Lower lobe of right lung (tissue), 2 donors: ENCODE data around the gene PLA2G1B. TPM values are rescaled to one million over a fixed set of nuclear protein-coding genes. Genes with fewer than 3 reads are reported as not detected.

Experiments used
- ATAC-seq, 2 donors: fragments of 200-7000 bp; cut with Tn5 transposase; one replicate each; pipeline ENCODE4 v1.9.1; 2020 to 2022; ENCODE audit warnings: mild to moderate bottlenecking in 2 of 2, moderate library complexity in 2 of 2
- DNase-seq: peaks from one replicate; pipeline ENCODE4 v3.0.0-alpha.2; 2020
- H3K27ac ChIP-seq: fragments of 200-600 bp; one replicate; pipeline ENCODE4 v1.8.0; 2022
- H3K27me3 ChIP-seq: fragments of 200-600 bp; one replicate; pipeline ENCODE4 v1.8.0; 2022; ENCODE audit warnings: low read depth
- H3K36me3 ChIP-seq: fragments of 200-600 bp; one replicate; pipeline ENCODE4 v1.8.0; 2022; ENCODE audit warnings: mild to moderate bottlenecking
- H3K4me1 ChIP-seq: fragments of 200-600 bp; one replicate; pipeline ENCODE4 v1.8.0; 2022
- H3K4me3 ChIP-seq: fragments of 200-600 bp; one replicate; pipeline ENCODE4 v1.8.0; 2022; ENCODE audit warnings: mild to moderate bottlenecking
- H3K9me3 ChIP-seq: fragments of 200-600 bp; one replicate; pipeline ENCODE4 v1.8.0; 2022
- intact Hi-C: fragments of 100-400 bp; cut with DNase I; formaldehyde crosslinking; loops from one replicate; pipeline ENCODE4 v1.11.0; 2022
- total RNA-seq: library from RNA; stranded (reverse); fragmentation: NEBNext Ultra II Directional; extraction: Animal tissue kit (Norgen Biotek cat#: 25700); gene quantifications from one replicate; pipeline ENCODE4 v1.2.1, GENCODE V29; 2021
- TF ChIP-seq, protein P1 (sequence below): fragments of 200-600 bp; IDR thresholded peaks from one replicate; pipeline ENCODE4 v1.8.0; 2022; ENCODE audit warnings: antibody characterized with exemption, mild to moderate bottlenecking
- donor health status: DM: no; HTN: yes; CAD: no; lungs with severe emphysema.

PLA2G1B gene
- total RNA-seq, 1 donor from 2014 or later, result 42.2 TPM

DNA sequence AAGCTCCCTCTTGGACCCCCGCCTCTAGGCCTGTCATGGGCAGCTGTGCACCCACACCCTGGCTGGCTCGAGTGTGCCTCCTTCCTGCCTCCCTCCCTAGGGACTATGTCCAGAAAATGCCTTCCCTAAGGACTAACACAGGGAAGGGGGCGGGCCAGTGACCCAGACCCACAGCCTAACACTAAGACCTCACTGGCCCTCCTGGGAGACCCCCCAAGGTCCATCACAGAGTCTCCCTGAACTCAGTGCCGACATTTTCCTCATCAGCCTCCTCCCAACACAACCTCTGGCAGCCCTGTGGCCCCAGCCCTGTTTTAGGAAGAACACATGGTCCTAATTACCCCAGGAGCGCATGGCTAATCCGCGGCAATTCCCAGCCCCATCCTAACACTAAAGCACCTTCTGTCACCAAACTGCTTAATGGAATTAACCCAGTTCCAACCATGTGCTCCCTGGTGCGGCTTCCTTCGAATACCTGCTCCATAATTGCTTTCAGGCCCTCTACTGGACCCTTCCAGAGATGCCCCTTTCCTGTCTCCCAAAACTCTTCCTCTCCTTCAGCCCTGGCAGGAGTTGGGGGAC is 35.8 kb upstream of the PLA2G1B start:
- DNase-seq (no peak), ATAC-seq (no peak)
- H3K4me1 ChIP-seq, result peaks cover 7% of the 10 kb centered on the region
- H3K27me3 ChIP-seq, result peaks cover 45% of the 10 kb centered on the region
- H3K4me3 ChIP-seq, result no peak overlapping the region
- H3K36me3 ChIP-seq, result no peaks in the 10 kb centered on the region
- TF ChIP-seq, protein P1, sequence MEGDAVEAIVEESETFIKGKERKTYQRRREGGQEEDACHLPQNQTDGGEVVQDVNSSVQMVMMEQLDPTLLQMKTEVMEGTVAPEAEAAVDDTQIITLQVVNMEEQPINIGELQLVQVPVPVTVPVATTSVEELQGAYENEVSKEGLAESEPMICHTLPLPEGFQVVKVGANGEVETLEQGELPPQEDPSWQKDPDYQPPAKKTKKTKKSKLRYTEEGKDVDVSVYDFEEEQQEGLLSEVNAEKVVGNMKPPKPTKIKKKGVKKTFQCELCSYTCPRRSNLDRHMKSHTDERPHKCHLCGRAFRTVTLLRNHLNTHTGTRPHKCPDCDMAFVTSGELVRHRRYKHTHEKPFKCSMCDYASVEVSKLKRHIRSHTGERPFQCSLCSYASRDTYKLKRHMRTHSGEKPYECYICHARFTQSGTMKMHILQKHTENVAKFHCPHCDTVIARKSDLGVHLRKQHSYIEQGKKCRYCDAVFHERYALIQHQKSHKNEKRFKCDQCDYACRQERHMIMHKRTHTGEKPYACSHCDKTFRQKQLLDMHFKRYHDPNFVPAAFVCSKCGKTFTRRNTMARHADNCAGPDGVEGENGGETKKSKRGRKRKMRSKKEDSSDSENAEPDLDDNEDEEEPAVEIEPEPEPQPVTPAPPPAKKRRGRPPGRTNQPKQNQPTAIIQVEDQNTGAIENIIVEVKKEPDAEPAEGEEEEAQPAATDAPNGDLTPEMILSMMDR, result no peak
- intact Hi-C loops, result no loop called here
- no peaks in the 10 kb centered on the region for H3K9me3 ChIP-seq
- no peak overlapping the region for H3K27ac ChIP-seq

DNA sequence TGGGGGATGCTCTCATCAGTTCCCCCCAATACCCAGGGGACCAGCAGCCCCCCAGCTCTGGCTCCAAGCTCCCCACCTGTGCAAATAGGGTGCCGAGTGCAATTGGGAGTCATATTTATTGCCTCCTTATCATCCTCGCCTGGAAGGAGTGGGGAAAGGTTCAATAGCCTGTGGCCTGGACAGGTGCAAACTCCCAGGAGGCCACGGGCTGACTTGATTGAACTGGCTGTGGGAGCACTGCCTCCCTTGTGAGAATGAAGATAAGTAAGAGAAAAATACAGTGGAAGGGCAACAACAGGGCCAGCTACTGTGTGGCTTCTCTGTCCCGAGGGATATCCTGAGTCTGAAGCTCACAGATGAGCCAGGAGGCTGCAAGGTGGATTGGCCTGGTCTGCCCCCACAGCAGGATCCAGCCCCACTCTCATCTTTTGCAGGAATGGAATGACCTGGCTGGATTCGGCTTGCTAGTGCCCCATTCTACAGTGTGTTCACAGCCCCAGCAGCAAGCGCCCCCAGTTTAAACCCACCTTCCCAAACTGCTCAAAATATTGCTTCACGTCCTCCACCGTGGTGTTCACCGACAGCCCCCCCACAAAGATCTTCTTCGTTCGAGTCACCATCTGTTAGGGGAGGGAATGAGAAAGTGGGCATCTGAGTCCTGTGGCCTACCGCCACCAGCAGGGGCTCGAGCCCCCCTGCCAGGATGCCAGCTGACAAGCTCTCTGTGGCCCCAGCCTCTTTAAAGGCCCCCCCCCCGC is 35.1 kb upstream of the PLA2G1B start:
- no peaks in the 10 kb centered on the region for H3K36me3 ChIP-seq
- TF ChIP-seq, protein P1, result no peak
- ATAC-seq (no peak), DNase-seq (no peak)
- intact Hi-C loops, result no loop called here
- H3K27ac ChIP-seq, result no peak overlapping the region
- peaks cover 39% of the 10 kb centered on the region for H3K27me3 ChIP-seq
- no peaks in the 10 kb centered on the region for H3K9me3 ChIP-seq
- peaks cover under 1% of the 10 kb centered on the region for H3K4me1 ChIP-seq
- no peak overlapping the region for H3K4me3 ChIP-seq

DNA sequence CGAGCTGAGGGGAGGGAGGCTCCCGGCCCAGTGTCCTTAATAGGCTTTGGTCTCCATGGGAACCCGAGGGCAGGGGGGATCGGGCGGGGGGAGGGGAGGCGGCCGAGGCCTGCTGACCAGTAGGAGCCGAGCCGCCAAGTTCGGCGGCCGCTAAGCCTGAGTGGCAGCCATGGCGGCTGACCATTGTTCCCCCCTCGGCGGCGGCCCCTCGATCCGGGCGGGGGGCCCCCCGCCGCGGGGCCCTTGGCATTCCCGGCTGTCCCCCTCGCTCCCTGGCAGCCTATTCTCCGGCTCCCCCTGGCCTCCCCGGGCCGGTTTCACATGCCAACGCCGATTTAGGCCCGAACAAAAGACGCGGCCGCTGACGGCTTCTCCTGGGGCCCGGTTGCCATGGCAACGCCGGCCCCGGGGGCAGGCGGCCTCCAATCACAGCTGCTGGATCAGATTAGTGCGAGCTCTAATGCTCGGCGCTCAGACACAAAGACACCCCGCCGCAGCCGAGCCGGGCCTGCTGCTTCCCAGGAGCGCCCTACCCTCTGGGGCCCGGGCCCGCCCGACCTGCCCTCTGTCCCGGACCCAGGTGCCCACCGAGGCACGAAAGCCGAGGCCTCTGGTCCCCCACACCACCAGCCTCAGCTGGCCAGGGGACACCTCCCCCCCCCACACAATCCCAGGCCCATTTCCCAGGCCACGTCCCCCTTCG is 34.1 kb upstream of the PLA2G1B start:
- peak in 1 of 2 donors; percentile 23 for ATAC-seq
- no peak for DNase-seq
- TF ChIP-seq, protein P1, result no peak
- H3K4me1 ChIP-seq, result peaks cover 2% of the 10 kb centered on the region
- no peaks in the 10 kb centered on the region for H3K9me3 ChIP-seq
- peak overlapping the region; percentile 25 for H3K4me3 ChIP-seq
- no peaks in the 10 kb centered on the region for H3K36me3 ChIP-seq
- H3K27ac ChIP-seq, result no peak overlapping the region
- intact Hi-C loops, result no loop called here
- H3K27me3 ChIP-seq, result peaks cover 31% of the 10 kb centered on the region

GRCh38 chr12:120359128-120359527 is 31.5 kb upstream of the PLA2G1B start:
- TF ChIP-seq, protein P1, result no peak
- H3K4me1 ChIP-seq, result peaks cover 5% of the 10 kb centered on the region
- H3K9me3 ChIP-seq, result no peaks in the 10 kb centered on the region
- H3K27ac ChIP-seq, result no peak overlapping the region
- no peak for ATAC-seq
- intact Hi-C loops, result no loop called here
- no peaks in the 10 kb centered on the region for H3K36me3 ChIP-seq
- no peak for DNase-seq
- H3K27me3 ChIP-seq, result peaks cover 26% of the 10 kb centered on the region
- no peak overlapping the region for H3K4me3 ChIP-seq

DNA sequence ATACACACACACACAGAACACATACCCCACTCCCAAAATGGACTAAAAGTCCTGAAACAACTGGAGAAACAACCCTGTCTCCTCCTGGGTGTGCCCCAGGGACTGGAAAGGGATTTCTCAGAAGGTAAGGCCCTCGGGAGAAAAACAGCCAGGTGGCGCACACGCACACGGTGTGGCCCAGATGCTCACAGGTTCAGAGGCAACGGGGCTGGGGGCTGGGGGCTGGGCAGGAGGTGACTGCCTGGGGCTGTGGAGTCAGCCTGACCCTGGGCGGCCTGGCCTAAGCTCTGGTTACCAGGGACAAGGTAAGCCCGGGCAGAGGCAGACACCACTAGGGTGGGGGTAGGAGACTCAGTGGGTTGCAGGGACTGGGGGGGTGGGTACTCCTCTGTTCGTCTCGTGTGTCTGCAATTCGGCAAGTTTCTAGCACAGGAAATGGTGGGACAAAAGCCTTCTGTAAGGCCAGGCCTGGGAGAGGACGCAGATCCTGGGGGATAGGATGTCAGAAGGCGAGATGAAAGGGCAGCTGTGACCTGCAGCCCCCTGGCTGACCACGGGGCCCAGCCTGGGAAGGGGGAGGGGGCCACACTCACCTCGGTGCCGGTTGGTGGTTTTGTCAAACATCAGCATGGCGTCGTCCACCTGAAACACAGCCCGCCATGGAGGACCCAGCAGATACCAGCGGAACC is 31.0 kb upstream of the PLA2G1B start:
- TF ChIP-seq, protein P1, result no peak
- intact Hi-C loops, result no loop called here
- Histone ChIP-seq H3K27ac (no peak overlapping the region), H3K9me3 (no peaks in the 10 kb centered on the region), H3K36me3 (no peaks in the 10 kb centered on the region), H3K4me3 (no peak overlapping the region), H3K27me3 (peaks cover 26% of the 10 kb centered on the region), H3K4me1 (peaks cover 5% of the 10 kb centered on the region)
- ATAC-seq (no peak), DNase-seq (no peak)
